Activated T-helper 17 cell treated with anti-CD3 and anti-CD28 coated beads, Interleukin-2, amount 50 U/mL, for 72 hours (primary cell): ENCODE data around the gene HMOX2. TPM values are rescaled to one million over a fixed set of nuclear protein-coding genes. Genes with fewer than 3 reads are reported as not detected.

ENCODE experiments used
- ATAC-seq: fragments of 150-1000 bp; cut with Tn5 transposase; replicated peaks from 2 replicates; pipeline ENCODE4 v1.10.0; 2021; ENCODE audit warnings: mild to moderate bottlenecking, moderate library complexity
- H3K27ac Mint-ChIP-seq: one replicate; pipeline ENCODE4 v1.8.0; 2022; ENCODE audit warnings: mixed read lengths
- H3K27me3 Mint-ChIP-seq: one replicate; pipeline ENCODE4 v1.8.0; 2022; ENCODE audit warnings: mixed read lengths
- H3K36me3 Mint-ChIP-seq: one replicate; pipeline ENCODE4 v1.8.0; 2022; ENCODE audit warnings: low read depth, mild to moderate bottlenecking, mixed read lengths
- H3K4me1 Mint-ChIP-seq: one replicate; pipeline ENCODE4 v1.8.0; 2022; ENCODE audit warnings: mixed read lengths
- H3K4me3 Mint-ChIP-seq: one replicate; pipeline ENCODE4 v1.8.0; 2022; ENCODE audit warnings: mild to moderate bottlenecking, mixed read lengths
- H3K9me3 Mint-ChIP-seq: one replicate; pipeline ENCODE4 v1.8.0; 2022; ENCODE audit warnings: mixed read lengths
- total RNA-seq, 2 donors: library from RNA; stranded (reverse); gene quantifications; one replicate each; pipeline ENCODE4 v1.2.3, GENCODE V29; 2022

Gene HMOX2
- total RNA-seq, 2 donors from 2014 or later, result 60.0 to 92.1 TPM

DNA sequence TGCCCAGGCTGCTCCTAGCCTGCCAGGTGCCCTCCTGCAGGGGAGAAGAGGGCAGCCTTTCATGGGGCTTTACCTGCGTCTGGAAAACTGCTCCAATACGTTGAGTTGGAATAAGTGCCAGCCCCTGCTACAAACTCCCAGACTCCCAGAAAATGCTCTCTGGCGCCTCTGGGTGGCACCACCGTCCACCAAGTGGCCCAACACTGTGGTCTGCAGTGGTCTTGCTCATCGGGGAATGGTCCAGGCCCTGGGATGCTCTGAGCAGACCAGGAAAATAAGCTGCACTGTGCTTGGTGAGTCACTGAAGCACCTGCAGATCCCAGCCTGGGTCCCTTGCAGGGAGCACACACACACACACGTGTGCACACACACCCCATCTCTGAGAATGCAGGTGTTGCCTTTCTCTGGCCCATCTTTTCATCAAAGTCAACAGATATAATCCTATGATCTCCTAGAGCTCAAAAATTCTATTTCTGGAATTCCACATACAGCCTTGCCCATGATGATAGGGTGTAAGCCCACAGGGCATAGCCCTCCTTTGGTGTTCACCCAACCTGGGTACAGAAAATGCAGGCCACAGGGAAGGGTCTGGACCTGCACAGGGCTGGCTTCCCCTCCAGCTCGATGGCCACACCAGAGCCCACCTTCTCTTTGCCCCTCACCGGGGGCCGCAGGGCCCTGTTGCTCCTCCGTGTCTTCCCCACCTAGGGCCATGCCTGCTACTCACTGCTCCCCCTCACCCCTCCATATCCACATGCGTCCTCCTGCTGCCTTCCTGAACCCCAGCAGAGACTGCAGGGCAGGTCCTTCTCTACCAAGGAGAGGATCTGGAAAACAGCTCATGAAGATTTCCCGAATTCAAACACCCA is 41.8 kb downstream of the HMOX2 start:
- Mint-ChIP-seq H3K4me1 (peaks cover 23% of the 10 kb centered on the region), H3K27ac (peak overlapping the region; percentile 72)
- peak; percentile 30 for ATAC-seq

GRCh38 chr16:4519274-4520058 is 43.3 kb downstream of the HMOX2 start:
- H3K36me3 Mint-ChIP-seq, result peaks cover 14% of the 10 kb centered on the region
- no peak for ATAC-seq
- H3K4me1 Mint-ChIP-seq, result peaks cover 21% of the 10 kb centered on the region
- H3K27ac Mint-ChIP-seq, result no peak overlapping the region
- no peaks in the 10 kb centered on the region for H3K9me3 Mint-ChIP-seq
- H3K4me3 Mint-ChIP-seq, result no peak overlapping the region
- no peaks in the 10 kb centered on the region for H3K27me3 Mint-ChIP-seq

More for the DNA sequence above, 41.8 kb downstream of the HMOX2 start:
- H3K27me3 Mint-ChIP-seq, result no peaks in the 10 kb centered on the region
- H3K9me3 Mint-ChIP-seq, result no peaks in the 10 kb centered on the region
- H3K36me3 Mint-ChIP-seq, result peaks cover 19% of the 10 kb centered on the region
- no peak overlapping the region for H3K4me3 Mint-ChIP-seq

DNA sequence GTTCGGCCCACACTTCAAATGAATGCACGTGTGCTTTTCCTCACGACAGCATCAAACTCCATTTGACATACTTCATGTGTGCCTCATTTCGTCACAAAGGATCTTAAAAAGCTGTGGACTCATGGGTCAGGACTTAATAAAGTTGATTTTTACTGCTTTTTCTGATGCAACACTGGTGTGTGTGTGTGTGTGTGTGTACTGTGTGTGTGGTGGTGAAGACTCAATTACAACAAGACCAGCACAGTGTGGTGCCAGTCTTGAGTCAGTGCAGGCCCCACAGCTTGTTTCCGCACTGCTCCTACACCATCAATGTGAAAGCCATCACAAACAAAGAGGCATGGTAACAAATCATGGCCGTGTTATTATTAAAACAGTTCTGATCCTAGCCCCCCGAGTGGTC is 44.7 kb downstream of the HMOX2 start:
- Mint-ChIP-seq H3K36me3 (peaks cover 2% of the 10 kb centered on the region), H3K4me3 (no peak overlapping the region), H3K27me3 (no peaks in the 10 kb centered on the region), H3K27ac (no peak overlapping the region), H3K9me3 (no peaks in the 10 kb centered on the region), H3K4me1 (peaks cover 7% of the 10 kb centered on the region)
- ATAC-seq, result no peak

- no peak overlapping the region for H3K4me3 Mint-ChIP-seq
- ATAC-seq, result no peak
- no peaks in the 10 kb centered on the region for H3K36me3 Mint-ChIP-seq
- no peaks in the 10 kb centered on the region for H3K9me3 Mint-ChIP-seq
- no peak overlapping the region for H3K27ac Mint-ChIP-seq
- H3K27me3 Mint-ChIP-seq, result no peaks in the 10 kb centered on the region
- H3K4me1 Mint-ChIP-seq, result peaks cover 4% of the 10 kb centered on the region
Observed at GRCh38 chr16:4522051-4522581, 45.9 kb downstream of the HMOX2 start.

- Mint-ChIP-seq H3K36me3 (no peaks in the 10 kb centered on the region), H3K4me1 (no peaks in the 10 kb centered on the region), H3K27me3 (no peaks in the 10 kb centered on the region), H3K27ac (peak overlapping the region; percentile 4), H3K9me3 (no peaks in the 10 kb centered on the region), H3K4me3 (no peak overlapping the region)
- ATAC-seq, result no peak
Observed at GRCh38 chr16:4523686-4524085, 47.5 kb downstream of the HMOX2 start.

DNA sequence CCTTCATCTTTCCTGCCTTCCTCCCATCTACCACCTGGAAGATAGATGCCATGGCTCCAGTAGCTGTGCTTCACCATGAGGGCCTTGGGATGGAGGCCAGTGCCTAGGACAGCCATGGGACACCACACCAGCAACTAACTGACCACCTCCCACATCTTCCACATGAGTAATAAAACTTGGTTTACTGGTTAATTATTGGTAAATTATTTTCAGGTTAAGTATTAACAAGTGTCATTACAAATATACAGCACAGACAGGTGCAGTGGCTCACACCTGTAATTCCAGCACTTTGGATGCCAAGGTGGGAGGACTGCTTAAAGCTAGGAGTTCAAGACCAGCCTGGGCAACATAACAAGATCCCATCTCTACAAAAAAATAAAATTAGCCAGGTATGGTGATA is 48.4 kb downstream of the HMOX2 start:
- Mint-ChIP-seq H3K27me3 (no peaks in the 10 kb centered on the region), H3K36me3 (no peaks in the 10 kb centered on the region), H3K27ac (peak overlapping the region; percentile 4), H3K9me3 (no peaks in the 10 kb centered on the region), H3K4me3 (no peak overlapping the region), H3K4me1 (peaks cover 6% of the 10 kb centered on the region)
- no peak for ATAC-seq

GRCh38 chr16:4525069-4525468 is 48.9 kb downstream of the HMOX2 start:
- Mint-ChIP-seq H3K4me3 (no peak overlapping the region), H3K36me3 (no peaks in the 10 kb centered on the region), H3K4me1 (peaks cover 7% of the 10 kb centered on the region), H3K27ac (no peak overlapping the region), H3K9me3 (no peaks in the 10 kb centered on the region), H3K27me3 (no peaks in the 10 kb centered on the region)
- ATAC-seq, result no peak

- ATAC-seq, result no peak
- Mint-ChIP-seq H3K9me3 (no peaks in the 10 kb centered on the region), H3K27me3 (no peaks in the 10 kb centered on the region)
Observed at GRCh38 chr16:4525634-4526277, 49.6 kb downstream of the HMOX2 start.

DNA sequence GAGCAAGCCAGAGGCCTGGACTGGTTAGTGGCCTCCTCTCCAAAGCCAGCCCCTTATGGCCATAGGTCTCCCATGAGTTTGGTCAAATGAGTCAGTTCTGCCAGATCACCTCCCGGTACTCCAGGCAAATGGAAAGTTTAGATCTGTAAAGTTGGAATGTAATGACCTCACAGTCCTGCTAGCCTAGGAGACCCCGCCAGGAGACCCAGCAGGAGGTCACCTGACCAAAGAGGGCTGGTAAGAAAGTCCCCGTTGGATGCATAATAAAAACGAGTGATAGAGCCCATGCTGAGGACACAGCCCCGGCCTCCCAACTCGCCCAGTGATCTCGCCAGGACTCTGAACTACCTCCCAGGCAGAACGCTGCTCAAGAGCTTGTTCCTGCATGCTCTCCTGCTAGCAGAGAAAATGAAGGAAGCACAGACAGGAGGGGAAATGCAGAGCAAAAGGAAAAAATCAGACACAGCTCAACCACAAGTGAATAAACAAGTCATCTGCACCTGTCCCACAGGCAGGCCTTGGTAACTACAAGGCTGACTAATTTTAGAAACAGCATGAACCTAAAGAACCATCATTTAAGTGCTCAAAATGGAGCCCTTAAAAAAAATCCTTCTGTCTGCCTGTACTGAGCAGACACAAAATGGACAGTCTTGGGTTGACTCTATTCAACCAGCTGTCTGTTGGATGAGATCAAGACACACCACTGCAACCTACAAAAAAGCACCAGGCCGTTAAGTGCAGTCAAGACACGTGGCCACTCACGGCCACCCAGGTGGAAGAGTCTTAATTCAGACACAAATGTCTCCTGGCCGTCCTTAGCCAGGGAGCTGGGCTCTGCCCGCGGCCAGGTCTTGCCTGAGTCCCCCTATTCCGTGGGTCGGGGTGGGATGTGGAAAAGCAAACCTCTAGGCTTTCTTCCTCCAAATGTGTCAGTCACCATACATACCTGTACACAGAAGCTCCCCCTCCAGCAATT is 53.2 kb downstream of the HMOX2 start:
- Mint-ChIP-seq H3K4me1 (peaks cover 7% of the 10 kb centered on the region), H3K27ac (peak overlapping the region; percentile 70), H3K27me3 (no peaks in the 10 kb centered on the region), H3K4me3 (peak overlapping the region; percentile 57), H3K36me3 (peaks cover 6% of the 10 kb centered on the region), H3K9me3 (no peaks in the 10 kb centered on the region)
- peak; percentile 95 for ATAC-seq

More at GRCh38 chr16:4525634-4526277, 49.6 kb downstream of the HMOX2 start:
- Mint-ChIP-seq H3K4me3 (no peak overlapping the region), H3K4me1 (peaks cover 7% of the 10 kb centered on the region), H3K36me3 (no peaks in the 10 kb centered on the region), H3K27ac (no peak overlapping the region)

DNA sequence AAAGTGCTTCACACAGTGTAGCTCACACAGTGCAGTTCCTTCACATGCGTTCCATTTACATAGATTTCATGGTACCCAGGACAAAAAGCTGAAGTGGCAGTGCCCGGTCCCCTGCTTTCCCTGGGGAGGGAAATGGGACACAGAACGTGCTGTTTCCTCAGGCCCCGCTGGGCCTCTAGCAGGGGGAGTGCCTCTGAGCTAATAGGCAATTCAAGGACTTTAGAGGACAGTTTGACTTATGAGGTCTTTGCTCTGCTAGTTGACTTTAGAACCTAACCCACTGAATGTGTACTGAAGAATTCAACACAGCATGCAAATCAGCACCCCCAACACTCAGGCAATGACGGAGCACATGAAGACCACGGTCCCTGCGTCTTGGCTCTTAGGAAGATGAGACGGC is 55.6 kb downstream of the HMOX2 start:
- Mint-ChIP-seq H3K27me3 (no peaks in the 10 kb centered on the region), H3K36me3 (peaks cover 6% of the 10 kb centered on the region), H3K9me3 (no peaks in the 10 kb centered on the region), H3K4me3 (no peak overlapping the region), H3K27ac (no peak overlapping the region), H3K4me1 (peaks cover 22% of the 10 kb centered on the region)
- ATAC-seq, result no peak

GRCh38 chr16:4532238-4532637 is 56.0 kb downstream of the HMOX2 start:
- H3K36me3 Mint-ChIP-seq, result peaks cover 6% of the 10 kb centered on the region
- peaks cover 26% of the 10 kb centered on the region for H3K4me1 Mint-ChIP-seq
- H3K9me3 Mint-ChIP-seq, result no peaks in the 10 kb centered on the region
- H3K4me3 Mint-ChIP-seq, result no peak overlapping the region
- H3K27ac Mint-ChIP-seq, result no peak overlapping the region
- ATAC-seq, result no peak
- no peaks in the 10 kb centered on the region for H3K27me3 Mint-ChIP-seq

GRCh38 chr16:4533490-4533889 is 57.3 kb downstream of the HMOX2 start:
- H3K27me3 Mint-ChIP-seq, result no peaks in the 10 kb centered on the region
- H3K9me3 Mint-ChIP-seq, result no peaks in the 10 kb centered on the region
- no peak overlapping the region for H3K27ac Mint-ChIP-seq
- H3K36me3 Mint-ChIP-seq, result peaks cover 6% of the 10 kb centered on the region
- no peak for ATAC-seq
- peaks cover 27% of the 10 kb centered on the region for H3K4me1 Mint-ChIP-seq
- H3K4me3 Mint-ChIP-seq, result no peak overlapping the region

DNA sequence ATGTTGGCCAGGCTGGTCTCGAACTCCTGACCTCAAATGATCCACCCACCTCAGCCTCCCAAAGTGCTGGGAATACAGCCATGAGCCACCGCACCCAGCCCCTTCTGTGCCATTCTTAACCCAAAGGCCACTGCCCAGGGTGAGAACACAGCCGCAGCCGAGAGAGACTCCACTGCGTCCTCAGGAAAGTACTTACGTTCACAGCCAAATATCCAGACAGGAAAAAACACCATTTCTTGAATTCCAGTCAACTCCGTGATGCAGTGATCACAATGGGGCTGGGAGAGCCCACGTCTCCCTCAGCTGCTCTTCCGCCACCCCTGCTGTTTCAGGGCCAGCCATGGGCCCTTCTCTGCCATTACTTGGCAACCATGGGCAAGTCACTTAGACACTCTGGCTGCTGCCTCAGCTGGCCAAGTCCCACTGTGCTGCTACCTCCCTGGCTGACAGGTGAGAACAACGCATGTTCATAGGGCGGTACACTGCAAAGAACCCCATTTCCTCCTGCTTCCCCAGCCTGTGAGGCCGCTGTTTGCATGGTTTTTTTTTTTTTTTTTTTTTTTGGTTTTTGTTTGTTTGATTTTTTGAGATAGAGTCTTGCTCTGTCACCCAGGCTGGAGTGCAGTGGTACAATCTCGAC is 58.1 kb downstream of the HMOX2 start:
- H3K4me1 Mint-ChIP-seq, result peaks cover 24% of the 10 kb centered on the region
- ATAC-seq, result no peak
- no peak overlapping the region for H3K4me3 Mint-ChIP-seq
- H3K36me3 Mint-ChIP-seq, result peaks cover 10% of the 10 kb centered on the region
- no peak overlapping the region for H3K27ac Mint-ChIP-seq
- no peaks in the 10 kb centered on the region for H3K9me3 Mint-ChIP-seq
- no peaks in the 10 kb centered on the region for H3K27me3 Mint-ChIP-seq
